A549 treated with Mapracorat at 1 μM for 4 hours (cell line): ENCODE results near the gene RNASE4. TPM values are rescaled to one million over a fixed set of nuclear protein-coding genes. Genes with fewer than 3 reads are reported as not detected.

Experiments
- total RNA-seq: library from RNA; stranded (reverse); fragments of 200-300 nt; extraction: Qiagen RNA extraction; gene quantifications from 5 replicates; pipeline ENCODE4 v1.2.3, GENCODE V29; 2022

RNASE4 gene, protein sequence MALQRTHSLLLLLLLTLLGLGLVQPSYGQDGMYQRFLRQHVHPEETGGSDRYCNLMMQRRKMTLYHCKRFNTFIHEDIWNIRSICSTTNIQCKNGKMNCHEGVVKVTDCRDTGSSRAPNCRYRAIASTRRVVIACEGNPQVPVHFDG
- 6.0 to 9.3 TPM (median 6.5 TPM) in 5 replicates for total RNA-seq

DNA sequence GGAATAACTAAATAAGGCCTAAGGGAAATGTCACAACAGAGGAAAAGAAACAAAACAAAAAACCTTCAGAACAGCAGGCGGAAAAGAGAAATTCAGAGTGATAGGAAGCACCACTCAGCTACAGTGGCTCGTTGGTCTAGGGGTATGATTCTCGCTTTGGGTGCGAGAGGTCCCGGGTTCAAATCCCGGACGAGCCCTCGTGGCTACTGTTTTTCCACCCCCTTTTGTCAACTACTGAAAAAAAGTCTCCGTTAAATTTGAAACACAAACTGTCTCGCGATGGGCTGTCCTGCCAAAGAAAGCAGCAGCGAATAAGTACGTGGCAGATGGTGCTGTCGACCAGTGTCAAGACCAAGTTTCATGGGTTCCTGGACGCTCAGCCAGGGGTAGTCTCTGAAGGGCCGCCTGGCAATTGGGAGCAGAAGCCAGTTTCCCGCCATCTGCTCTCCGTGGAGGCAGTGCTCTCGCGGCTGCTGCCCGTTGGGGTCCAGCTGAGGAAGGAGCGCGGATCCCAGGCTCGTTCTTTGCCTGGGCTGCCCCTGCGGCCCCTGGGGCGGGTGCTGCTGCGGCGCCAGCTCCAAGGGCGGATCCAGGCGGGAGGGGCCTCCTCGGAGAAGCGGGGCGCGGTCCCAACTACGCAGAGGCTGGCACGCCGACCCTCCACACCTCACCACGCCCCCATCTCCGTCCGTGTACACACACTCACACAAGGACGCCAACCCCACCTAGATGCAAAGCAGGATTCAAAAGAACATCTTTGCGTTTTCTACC, at the start of gene RNASE4:
TSS of gene RNASE4 (plus strand) at position 670 of the 771 bp plus-strand sequence. CDS start 14,812 bp downstream, outside the sequence.

DNA sequence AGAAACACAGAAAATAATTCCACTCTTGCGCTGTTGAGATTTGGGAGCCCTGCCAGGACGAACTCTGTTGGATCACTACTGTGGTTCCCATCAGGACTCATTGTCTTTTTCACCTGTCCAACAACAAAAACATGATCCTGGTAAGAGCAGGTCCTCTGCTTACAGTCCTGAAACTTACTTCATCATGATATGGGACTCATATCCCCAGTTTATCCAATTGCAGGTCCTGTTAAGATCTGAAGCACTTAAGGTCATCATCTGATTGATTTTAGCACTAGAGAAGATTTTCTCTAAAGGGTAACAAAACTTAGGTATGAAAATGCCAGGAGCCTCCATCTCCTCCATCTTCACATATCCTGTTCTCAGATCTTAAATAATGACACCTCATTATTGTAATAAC, 42.8 kb upstream of the RNASE4 start, which contains the start of gene OR6S1:
TSS of gene OR6S1 (minus strand) at position 101 of the 400 bp plus-strand sequence. CDS start at position 101, 0 bp downstream.

DNA sequence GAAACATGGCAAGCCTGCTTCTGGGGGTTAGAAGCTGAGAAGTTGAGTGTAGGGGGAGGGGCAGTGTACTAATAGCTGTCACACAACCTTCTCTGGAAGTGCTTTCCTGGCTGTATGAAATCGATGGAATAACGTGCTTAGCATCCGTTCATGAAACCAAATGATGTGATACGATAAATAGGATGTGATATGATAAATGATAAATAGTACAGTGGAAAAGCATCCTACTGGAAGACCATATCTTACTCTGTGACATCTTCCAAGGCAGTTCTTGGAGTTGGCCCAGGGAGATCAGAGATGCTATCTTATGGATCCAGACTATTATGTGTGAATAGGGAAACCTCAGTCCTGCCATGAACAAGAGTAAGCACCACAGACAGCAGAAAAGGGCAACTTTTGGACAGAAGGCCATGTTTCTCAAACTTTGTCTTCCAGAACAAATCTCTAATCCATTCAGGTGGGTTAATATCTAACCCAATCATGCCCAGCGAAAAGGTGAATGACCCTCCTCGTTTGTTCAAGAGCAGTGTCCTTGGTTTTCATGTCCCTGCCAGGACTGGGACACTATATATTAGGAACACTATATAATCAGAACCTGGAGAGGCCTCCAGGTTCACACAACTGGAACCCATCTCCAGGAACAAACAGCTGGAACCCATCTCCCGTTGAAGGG, 3.9 kb downstream of the RNASE4 start, which contains the start of gene ANG:
TSS of gene ANG (plus strand) at position 598 of the 673 bp plus-strand sequence. CDS start 4,801 bp downstream, outside the sequence.

DNA sequence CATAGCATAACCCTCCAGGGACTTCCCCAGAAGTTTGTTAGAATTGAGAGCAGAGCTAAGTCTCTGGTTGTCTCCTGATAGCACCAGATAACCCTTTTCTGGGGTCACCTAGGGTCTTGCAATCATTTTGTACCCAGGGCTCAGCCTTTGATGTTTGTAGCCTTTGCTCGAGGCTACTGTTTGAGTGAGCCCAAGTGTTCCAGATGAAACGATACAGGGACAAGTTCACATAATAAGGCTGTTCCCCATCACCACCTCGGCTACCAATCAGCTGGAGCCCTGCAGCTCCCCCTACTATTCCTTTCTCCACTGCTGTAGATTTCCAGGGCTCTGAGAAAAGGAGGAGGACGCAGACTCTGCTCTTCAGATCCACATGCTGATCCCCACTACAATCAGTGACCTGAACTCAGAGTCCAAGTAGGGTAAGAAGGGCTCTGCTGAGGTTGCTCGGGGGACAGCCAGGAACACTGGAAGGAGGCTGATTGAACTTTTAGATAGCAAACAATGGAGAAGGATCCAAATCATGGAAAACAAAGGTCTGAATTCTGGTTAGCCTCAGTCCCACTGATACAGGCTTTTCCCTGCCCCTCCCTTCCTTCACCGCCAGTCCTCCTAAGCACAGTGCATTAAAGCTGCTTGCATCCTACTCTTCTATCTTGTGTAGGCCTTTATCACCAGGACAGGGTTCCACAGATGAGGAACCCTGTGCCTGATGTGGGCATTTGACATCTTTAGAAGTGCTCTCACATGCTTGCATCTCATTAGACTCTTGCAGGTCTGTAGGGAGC, 61.4 kb downstream of the RNASE4 start, which contains the start of gene EDDM3A:
TSS of gene EDDM3A (plus strand) at position 317 of the 788 bp plus-strand sequence. CDS start 1,694 bp downstream, outside the sequence.

Other genes with a start within 250 kb of the RNASE4 start
- gene KLHL33, start 248.4 kb upstream of the RNASE4 start, total RNA-seq: not detected in 5 replicates
- 22.0 to 28.1 TPM (median 24.1 TPM) in 5 replicates for gene OSGEP, start 229.7 kb upstream of the RNASE4 start, total RNA-seq
- 252 to 269 TPM (median 255 TPM) in 5 replicates for gene APEX1, start 229.3 kb upstream of the RNASE4 start, total RNA-seq
- 28.6 to 38.3 TPM (median 32.2 TPM) in 5 replicates for gene PIP4P1, start 223.1 kb upstream of the RNASE4 start, total RNA-seq
- gene PNP, start 215.2 kb upstream of the RNASE4 start, total RNA-seq: 144 to 181 TPM (median 147 TPM) in 5 replicates
- 0.15 to 0.39 TPM (median 0.27 TPM) in 5 replicates for gene RNASE10, start 179.0 kb upstream of the RNASE4 start, total RNA-seq
- not detected in 5 replicates for gene RNASE9, start 123.5 kb upstream of the RNASE4 start, total RNA-seq
- gene RNASE11, start 96.6 kb upstream of the RNASE4 start, total RNA-seq: not detected in 5 replicates
- gene RNASE12, start 93.2 kb upstream of the RNASE4 start, total RNA-seq: not detected in 5 replicates
- gene OR6S1, start 42.9 kb upstream of the RNASE4 start, total RNA-seq: not detected in 5 replicates
- 8.6 to 11.0 TPM (median 10.1 TPM) in 5 replicates for gene ANG, start 4.2 kb downstream of the RNASE4 start, total RNA-seq
- gene EDDM3A, start 61.3 kb downstream of the RNASE4 start, total RNA-seq: not detected in 5 replicates
- not detected in 5 replicates for gene EDDM3B, start 83.8 kb downstream of the RNASE4 start, total RNA-seq
- not detected in 5 replicates for gene RNASE6, start 96.7 kb downstream of the RNASE4 start, total RNA-seq
- gene RNASE1, start 118.3 kb downstream of the RNASE4 start, total RNA-seq: not detected in 5 replicates
- not detected in 5 replicates for gene RNASE3, start 206.8 kb downstream of the RNASE4 start, total RNA-seq